ENCODE data around the gene RPL4.
"Not testable (repeated sequence)": the region's sequence is repeated elsewhere in the genome, so short reads cannot be mapped to it uniquely, and the experiment has no call there.

The RPL4 gene

DNA sequence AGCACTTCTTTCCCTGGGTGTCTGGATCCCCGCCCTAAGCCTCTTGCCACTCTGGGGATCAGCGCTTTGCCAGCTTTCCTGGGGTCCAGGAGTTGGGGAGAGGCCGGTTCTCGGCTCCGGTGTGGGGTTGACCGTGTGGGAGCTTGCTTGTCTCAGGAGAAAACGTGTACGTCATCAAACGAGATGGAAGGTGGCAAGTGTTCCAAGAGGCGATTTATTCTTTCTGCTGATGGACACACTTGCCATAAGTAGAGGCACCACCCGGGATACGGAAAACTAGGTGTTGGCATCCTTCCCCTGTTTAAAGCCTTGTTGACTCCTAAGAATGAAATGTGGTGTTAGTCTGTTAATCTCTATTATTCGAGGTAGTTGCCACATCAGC lies 766 bp upstream of the RPL4 start:
- H3K4me1 ChIP-seq (ENCODE audit: control insufficient read depth in 1 of 2, insufficient read depth in 1 of 2, low read depth in 1 of 2, low read length in 1 of 2): peaks cover 21 to 31% of the 10 kb centered on the region in 2 experiments
- no peaks in the 10 kb centered on the region for H3K9me3 ChIP-seq
- TF ChIP-seq, protein P1, sequence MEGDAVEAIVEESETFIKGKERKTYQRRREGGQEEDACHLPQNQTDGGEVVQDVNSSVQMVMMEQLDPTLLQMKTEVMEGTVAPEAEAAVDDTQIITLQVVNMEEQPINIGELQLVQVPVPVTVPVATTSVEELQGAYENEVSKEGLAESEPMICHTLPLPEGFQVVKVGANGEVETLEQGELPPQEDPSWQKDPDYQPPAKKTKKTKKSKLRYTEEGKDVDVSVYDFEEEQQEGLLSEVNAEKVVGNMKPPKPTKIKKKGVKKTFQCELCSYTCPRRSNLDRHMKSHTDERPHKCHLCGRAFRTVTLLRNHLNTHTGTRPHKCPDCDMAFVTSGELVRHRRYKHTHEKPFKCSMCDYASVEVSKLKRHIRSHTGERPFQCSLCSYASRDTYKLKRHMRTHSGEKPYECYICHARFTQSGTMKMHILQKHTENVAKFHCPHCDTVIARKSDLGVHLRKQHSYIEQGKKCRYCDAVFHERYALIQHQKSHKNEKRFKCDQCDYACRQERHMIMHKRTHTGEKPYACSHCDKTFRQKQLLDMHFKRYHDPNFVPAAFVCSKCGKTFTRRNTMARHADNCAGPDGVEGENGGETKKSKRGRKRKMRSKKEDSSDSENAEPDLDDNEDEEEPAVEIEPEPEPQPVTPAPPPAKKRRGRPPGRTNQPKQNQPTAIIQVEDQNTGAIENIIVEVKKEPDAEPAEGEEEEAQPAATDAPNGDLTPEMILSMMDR (IDR thresholded peaks at IDR 0.05): no peak
- peak overlapping the region; percentile 93 to 97 for H3K4me3 ChIP-seq (ENCODE audit: low read depth in 1 of 2, low read length in 1 of 2)
- H3K27ac ChIP-seq: peak overlapping the region; percentile 96
- no peaks in the 10 kb centered on the region for H3K27me3 ChIP-seq
- peaks cover 11% of the 10 kb centered on the region for H3K36me3 ChIP-seq

DNA sequence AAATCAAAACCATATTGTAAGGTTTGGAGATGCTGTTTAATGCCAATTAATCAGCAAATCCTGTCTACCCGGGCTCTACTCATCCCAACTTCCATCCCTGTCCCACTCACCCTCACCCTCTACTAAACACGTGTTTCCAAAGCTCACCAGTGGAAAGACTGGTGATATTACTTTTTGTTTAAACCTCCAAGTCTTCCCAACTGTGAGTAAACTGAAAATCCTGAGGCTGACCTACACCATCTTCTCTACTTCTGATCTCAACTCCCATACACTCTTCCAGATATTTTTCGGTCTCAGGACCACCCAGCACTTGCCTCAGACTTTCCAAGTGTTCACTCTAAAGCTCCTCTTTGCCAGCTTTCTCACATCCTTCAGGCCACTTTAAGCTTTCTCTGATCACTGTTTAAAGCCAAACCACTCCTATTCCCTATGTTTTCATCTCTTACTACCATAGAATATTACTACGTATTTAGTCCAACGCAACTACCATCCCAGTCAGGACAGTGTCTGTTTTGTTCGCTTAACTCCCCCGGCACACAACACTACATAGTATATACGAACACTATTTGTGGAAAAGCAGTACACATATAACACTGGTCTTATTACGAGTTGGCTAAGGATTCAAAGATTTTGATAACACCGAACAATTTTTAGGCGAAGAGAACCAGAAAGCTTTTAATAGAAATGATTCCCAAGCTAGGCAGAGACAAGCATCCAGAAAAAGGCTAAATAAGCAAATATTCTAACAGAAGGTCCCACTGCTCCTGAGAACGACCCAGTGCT lies 684 bp downstream of the RPL4 start:
- Histone ChIP-seq H3K9me3 (no peaks in the 10 kb centered on the region), H3K27me3 (no peaks in the 10 kb centered on the region), H3K4me1 (ENCODE audit: control insufficient read depth in 1 of 2, insufficient read depth in 1 of 2, low read depth in 1 of 2, low read length in 1 of 2) (peaks cover 21 to 31% of the 10 kb centered on the region in 2 experiments), H3K27ac (peak overlapping the region; percentile 96), H3K4me3 (ENCODE audit: low read depth in 1 of 2, low read length in 1 of 2) (peak overlapping the region; percentile 93 to 97), H3K36me3 (peaks cover 22% of the 10 kb centered on the region)
- TF ChIP-seq, protein P1 (IDR thresholded peaks at IDR 0.05): no peak

GRCh38 chr15:66503041-66503648 lies 1.5 kb downstream of the RPL4 start:
- H3K36me3 ChIP-seq: peaks cover 22% of the 10 kb centered on the region
- H3K27me3 ChIP-seq; H3K27ac ChIP-seq; H3K4me3 ChIP-seq (ENCODE audit: low read depth in 1 of 2, low read length in 1 of 2); H3K9me3 ChIP-seq: not testable (repeated sequence)
- peaks cover 25 to 33% of the 10 kb centered on the region in 2 experiments for H3K4me1 ChIP-seq (ENCODE audit: control insufficient read depth in 1 of 2, insufficient read depth in 1 of 2, low read depth in 1 of 2, low read length in 1 of 2)

- Histone ChIP-seq H3K27me3 (no peaks in the 10 kb centered on the region), H3K27ac (no peak overlapping the region), H3K4me1 (ENCODE audit: control insufficient read depth in 1 of 2, insufficient read depth in 1 of 2, low read depth in 1 of 2, low read length in 1 of 2) (peaks cover 29 to 38% of the 10 kb centered on the region in 2 experiments), H3K36me3 (peaks cover 22% of the 10 kb centered on the region), H3K4me3 (ENCODE audit: low read depth in 1 of 2, low read length in 1 of 2) (no peak overlapping the region), H3K9me3 (no peaks in the 10 kb centered on the region)
- TF ChIP-seq, protein P1 (IDR thresholded peaks at IDR 0.05): no peak
These were observed 2.2 kb downstream of the RPL4 start for GRCh38 chr15:66502491-66502890.

DNA sequence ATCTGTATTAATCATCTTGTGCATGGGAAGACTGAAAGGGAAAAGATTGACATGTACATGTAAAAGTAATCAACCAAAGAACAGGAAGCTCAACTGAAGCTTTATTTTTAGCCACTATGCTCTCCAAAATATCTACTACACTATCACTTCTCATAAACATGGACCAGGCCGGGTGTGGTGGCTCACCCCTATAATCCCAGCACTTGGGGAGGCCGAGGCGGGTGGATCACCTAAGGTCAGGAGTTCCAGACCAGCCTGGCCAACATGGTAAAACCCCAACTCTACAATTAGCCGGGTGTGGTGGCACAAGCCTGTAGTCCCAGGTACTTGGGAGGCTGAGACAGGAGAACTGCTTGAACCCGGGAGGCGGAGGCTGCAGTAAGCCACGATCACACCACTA lies 4.3 kb downstream of the RPL4 start:
- H3K4me3 ChIP-seq (ENCODE audit: low read depth in 1 of 2, low read length in 1 of 2); H3K27me3 ChIP-seq; H3K9me3 ChIP-seq; H3K27ac ChIP-seq: not testable (repeated sequence)
- Histone ChIP-seq H3K36me3 (peaks cover 22% of the 10 kb centered on the region), H3K4me1 (ENCODE audit: control insufficient read depth in 1 of 2, insufficient read depth in 1 of 2, low read depth in 1 of 2, low read length in 1 of 2) (peaks cover 31 to 42% of the 10 kb centered on the region in 2 experiments)

- H3K4me1 ChIP-seq (ENCODE audit: control insufficient read depth in 1 of 2, insufficient read depth in 1 of 2, low read depth in 1 of 2, low read length in 1 of 2): peaks cover 29 to 43% of the 10 kb centered on the region in 2 experiments
- peaks cover 29% of the 10 kb centered on the region for H3K36me3 ChIP-seq
- no peaks in the 10 kb centered on the region for H3K27me3 ChIP-seq
- TF ChIP-seq, protein P1 (IDR thresholded peaks at IDR 0.05): no peak
- no peak overlapping the region for H3K4me3 ChIP-seq (ENCODE audit: low read depth in 1 of 2, low read length in 1 of 2)
- H3K27ac ChIP-seq: peak overlapping the region; percentile 86
- no peaks in the 10 kb centered on the region for H3K9me3 ChIP-seq
These were observed 5.9 kb downstream of the RPL4 start for GRCh38 chr15:66498501-66499386.

Data from neutrophil (primary cell).